NCI-H524 (cell line): ENCODE measurements around the gene LRP1B.
A peak's percentile ranks its signal among the peaks of the same experiment; 100 is the strongest.

Experiments
- DNase-seq, 2 experiments: peaks; one replicate each; lab custom pipeline; 2025; lab: John Stamatoyannopoulos, UW

The LRP1B gene

DNA sequence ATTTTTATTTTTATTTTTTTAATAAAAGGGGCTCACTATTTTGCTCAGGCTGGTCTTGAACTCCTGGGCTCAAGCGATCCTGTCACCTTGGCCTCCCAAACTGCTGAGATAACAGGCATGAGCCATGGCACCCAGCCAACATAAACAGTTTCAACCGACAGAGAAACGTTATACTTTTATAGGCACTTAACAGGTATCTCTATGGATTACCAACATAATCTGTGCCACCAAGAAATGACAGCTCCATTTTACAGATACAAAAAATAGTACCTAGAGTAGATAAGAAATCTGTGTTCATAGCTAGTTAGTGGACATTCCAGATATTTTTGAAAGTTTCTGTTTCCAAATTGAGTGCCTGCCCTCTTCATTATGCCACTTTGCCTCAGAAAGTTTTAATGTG, 1316.7 kb downstream of the LRP1B start:
- DNase-seq: peak in 1 of 2 experiments; percentile 34

DNA sequence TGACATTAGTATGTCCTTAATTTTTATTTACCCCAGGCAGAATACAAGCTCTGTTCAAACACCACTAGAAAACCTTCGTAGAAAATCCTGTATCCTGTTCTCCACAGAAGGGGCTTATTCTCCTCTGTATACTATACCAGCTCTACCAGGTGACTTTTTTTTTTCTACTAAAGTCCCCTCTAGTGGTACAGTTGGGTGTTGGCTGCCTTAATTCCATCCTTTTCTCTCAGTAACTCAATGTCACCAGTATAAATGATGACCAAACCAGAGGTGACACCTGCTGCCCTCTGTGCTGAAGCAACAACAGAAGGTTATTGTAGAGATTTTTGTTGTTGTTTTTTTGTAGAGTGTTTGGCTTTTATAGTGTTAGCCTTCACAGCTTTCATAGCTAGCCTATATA, 1322.0 kb downstream of the LRP1B start:
- DNase-seq: peak; percentile 48 to 72

DNA sequence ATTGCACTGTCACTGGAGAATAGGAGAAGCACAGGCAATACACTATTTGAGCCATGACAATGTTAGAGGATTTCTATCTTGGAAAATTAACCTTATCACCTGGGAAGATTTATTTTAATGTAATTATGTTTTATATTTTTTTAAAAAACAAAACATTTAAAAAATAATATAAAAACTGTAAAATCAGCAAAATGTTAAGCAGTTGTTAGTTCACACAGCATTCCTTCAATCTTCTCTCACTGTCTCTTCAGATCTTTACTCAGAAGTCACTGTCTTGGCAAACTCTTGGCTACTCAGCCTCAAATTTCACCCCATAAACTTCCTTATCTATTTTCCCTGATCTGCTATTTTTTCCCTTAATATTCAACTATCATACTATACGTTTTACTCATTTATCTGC, 1322.6 kb downstream of the LRP1B start:
- DNase-seq: no peak

- peak in 1 of 2 experiments; percentile 24 for DNase-seq
These were observed 1326.0 kb downstream of the LRP1B start for GRCh38 chr2:140804700-140805260.

DNA sequence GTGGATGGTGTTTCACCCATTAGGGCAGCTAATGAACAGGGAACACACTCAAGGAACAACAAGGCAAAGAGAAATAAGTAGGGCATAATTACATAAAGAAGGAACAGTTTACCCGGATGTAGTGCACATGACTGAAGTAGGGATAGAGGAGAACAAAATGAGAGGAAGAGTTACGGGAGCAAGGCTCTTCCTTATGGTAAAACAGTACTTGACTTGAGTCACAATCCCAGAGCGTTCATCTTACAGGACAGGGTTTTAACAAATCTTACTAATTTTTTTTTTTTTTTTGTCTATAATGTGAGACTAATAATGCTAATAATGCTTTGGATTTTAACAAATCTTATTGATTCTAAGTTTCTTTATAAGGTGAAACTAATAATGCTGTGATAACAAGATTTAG, 1329.5 kb downstream of the LRP1B start:
- DNase-seq: no peak

DNA sequence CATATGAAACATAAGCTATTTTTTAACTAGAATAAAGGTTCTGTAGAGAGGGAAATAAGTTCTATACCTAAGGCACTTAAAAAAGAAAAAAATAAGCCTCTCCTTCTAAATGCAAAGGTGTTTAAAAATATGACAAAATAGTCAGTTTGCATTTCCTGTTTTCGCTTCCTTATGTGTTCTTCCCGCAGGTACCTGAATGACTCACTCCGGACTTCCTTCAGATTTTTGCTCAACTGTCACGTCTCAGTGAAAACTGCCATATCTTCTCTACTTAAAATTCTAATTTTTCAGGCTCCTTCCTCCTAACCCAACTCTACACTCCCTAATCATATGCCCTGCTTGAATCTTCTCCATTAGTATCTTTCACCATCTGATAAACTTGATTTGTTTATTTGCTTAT, 1333.1 kb downstream of the LRP1B start:
- DNase-seq: no peak

- DNase-seq: no peak
These were observed 1339.0 kb downstream of the LRP1B start for GRCh38 chr2:140791802-140792201.

DNA sequence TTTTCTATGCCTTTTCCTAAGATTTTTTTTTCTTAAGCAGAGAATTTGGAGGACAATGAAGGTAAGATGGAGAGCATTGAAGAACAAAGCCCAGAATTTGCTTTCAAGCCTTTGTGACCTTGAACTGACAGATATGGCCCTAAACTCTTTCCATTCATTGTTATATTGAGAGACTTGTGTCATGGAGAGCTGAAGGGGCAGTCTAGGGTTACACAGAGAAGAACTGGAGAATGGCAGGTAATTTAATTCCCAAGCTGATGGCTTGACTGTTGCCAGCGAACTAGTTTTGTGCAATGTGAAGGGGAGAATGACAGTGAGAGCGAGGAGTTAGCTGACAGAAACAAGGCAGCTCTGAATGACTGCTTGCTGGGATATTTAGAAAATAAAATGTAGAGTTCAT, 1344.2 kb downstream of the LRP1B start:
- no peak for DNase-seq

DNA sequence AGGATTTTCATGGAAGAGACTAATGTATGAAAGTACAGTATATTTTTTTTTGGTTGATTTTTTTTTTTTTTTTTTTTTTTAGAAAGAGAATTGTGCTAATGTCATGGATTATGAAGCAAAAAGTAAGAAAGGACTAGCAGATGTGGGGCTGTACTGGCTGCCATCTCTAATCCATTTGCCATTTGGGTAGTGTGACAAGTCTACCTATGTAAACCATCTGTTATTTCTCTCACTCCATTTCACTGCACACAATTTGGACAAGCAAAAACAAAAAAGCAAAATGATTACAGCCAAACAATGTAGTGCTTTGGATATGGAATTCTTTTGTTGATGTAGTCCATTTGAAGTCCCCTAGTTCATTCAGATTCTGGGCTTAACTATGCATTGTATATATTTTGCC, 1355.4 kb downstream of the LRP1B start:
- peak; percentile 34 to 85 for DNase-seq

DNA sequence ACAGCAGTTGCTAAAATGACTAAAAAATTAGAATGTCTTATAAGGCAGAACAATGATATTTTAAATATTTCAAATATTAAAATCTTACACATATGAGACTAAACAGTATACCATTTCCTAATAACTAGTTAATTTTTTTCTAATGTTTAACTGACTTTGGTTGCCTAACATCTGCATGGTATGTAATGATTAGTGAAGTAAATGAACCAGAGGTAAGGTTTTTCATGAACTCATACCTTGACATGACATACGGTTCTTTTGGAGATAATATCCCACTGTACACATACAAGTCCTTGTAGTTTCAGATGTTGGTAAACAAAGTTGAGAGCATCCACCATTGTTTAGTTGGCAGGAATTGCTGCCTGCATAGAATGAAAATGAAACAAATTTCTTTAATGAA, 1360.2 kb downstream of the LRP1B start:
- DNase-seq: no peak

GRCh38 chr2:140761807-140762206, 1369.0 kb downstream of the LRP1B start:
- DNase-seq: no peak

DNA sequence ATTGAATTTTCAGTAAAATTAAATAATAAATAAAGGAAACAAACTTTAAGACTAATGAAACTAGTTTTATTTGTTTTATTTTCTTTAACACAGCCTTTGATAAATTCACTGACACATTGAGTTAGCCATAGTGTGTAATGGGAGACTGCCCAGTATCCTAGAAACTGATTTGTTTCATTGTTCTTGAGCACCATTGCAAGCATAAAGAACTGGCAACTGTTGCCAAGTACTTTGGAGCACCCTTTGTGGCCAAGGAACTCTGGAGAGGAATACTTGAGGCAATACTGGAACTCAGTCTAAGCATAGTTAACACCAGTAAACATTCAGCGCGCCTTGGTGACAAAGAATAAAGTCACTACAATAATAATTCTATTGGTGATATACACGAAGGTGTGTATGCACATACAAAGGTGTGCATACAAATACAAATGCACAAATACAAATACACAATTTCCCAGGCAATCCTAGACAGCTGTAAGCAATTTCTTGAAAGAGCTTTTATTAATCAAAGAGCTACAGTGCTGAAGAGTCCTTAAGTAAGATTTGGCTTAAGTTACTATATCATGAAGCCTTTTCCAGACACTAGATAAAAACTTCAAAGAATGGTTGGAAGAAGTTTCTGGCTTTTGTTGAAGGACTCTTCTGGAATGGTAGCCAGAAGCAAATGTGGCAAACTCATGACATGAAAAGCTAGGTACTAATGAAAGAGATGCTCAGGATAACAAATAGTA, 1371.2 kb downstream of the LRP1B start:
- DNase-seq: peak in 1 of 2 experiments; percentile 27

GRCh38 chr2:140747665-140748064, 1383.2 kb downstream of the LRP1B start:
- DNase-seq: no peak

DNA sequence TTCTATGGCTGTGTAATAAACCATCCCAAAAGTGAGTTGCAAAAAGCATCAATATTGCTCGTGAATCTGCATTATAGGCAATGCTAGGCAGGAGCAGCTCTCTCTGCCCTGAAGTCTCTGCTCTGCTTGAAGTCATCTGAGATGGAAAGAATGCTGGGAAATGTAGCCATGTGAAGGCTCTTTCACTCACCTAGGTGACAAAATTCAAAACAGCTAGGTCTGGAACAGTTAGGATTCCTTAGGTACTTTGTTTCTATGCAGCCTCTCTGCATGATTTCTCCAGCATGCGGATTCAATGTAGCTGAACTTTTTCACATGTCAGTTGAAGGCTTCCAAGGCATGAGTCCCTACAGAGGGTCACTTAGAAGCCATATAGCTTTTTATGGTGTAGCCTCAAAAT, 1383.7 kb downstream of the LRP1B start:
- no peak for DNase-seq

DNA sequence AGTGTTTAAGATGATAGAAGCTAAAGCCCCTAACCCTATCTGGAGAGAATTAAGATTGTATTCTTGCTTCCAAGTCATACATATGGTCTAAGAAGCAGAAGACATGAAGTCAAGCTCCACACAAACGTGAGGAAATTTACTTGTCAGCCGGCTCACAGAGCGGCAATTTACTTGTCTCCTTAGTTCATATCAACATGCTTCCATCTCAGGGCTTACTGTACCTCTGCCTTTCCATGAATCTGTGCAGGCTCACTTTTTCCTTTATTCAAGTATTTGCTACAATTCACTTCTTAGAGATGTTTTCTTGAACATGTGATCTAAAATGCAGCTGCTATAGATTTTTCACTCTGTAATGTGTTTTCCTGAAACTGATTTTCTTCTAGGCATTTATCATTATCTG, 1386.4 kb downstream of the LRP1B start:
- no peak for DNase-seq

DNA sequence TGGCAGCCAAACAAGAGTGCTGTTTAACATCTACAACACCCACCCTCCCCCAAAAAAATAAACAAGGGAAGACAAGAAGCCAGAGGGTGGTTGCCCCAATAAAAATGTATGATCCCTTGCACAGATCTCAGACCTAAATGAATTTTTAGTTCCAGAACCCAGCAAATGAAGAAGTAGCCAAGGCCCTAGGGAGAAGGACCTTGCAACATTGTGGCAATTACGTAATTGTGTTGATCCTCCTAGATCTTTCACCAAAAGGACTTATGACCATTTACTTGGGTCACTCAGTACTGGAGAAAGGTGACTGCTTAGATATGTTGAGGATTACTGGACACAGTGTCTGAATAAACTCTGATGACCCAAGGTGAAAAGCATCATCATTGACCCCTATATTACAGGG, 1393.8 kb downstream of the LRP1B start:
- no peak for DNase-seq

- peak; percentile 34 to 77 for DNase-seq
These were observed 1395.8 kb downstream of the LRP1B start for GRCh38 chr2:140734992-140735391.

GRCh38 chr2:140718999-140719398, 1411.8 kb downstream of the LRP1B start:
- peak in 1 of 2 experiments; percentile 55 for DNase-seq

DNA sequence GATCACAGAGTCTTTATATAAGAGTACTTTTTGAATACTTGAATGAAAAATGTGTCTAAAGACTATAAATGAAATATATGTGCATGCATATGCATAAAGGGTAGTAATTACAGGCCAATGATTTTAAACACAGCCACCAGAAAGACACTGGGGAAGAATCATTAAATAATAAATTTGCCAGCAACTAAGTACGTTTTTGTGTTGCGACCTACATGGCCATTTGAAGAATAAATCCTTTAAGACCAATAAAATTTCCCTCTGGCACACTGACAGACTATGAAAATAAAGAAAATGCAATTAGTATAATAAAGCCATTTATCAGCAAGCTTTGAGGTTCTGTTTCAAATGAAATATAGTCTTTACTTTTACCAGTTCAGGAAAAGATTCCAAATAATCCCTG, 1413.3 kb downstream of the LRP1B start:
- DNase-seq: no peak

DNA sequence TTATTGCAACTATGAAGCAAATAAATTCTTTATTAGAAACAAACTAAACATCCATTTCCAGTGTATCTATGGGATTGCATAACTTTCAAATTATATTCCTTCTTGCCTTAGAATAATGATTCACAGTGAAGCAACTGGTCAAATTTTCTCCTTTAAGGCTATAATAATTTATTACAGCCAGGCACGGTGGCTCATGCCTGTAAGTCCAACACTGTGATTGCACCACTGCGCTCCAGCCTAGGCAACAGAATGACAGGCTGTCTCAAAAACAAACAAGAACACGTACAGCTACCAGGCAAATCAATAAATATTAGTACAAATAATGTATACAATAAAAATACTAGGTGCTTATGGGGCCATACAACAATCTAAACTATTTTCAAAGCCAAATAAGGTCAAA, 1416.2 kb downstream of the LRP1B start:
- DNase-seq: no peak

DNA sequence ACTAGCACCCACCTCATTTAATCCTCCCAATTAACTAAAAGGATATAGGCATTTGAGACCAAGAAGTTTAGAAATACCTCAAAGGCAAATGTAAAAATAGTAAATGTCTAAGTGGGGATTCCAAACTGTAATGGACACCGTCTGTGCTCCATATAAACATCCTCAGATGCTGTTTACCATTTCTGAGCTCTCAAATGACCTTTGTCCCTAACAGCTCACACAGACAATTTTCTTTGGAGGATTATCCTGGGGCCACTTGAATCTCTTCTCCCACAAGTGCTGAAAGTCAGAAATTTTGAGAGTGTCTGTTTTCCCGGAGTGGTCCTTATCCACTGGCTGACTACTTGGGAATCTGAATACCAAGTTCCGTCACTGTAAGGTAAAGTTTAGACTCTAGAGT, 1418.9 kb downstream of the LRP1B start:
- peak; percentile 49 to 75 for DNase-seq

GRCh38 chr2:140701726-140702125, 1429.1 kb downstream of the LRP1B start:
- peak; percentile 80 to 88 for DNase-seq

DNA sequence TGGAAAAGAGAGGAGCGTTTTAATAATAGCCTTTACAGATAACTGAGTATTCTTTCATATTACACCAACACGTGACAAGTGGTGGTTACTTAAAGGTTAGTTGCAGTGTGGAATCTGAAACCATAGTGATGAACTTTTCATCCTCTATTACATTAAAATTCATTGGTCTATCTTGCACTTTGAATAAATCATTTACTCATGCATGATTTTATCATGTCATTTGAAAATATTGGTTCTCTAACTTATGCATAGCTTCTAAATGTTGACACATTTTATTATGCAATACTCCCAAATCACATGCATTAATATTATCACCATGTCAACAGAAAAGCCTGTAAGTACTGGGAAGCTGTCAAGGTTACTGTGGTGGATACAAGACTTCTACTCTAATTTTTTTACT, 1432.2 kb downstream of the LRP1B start:
- DNase-seq: no peak

DNA sequence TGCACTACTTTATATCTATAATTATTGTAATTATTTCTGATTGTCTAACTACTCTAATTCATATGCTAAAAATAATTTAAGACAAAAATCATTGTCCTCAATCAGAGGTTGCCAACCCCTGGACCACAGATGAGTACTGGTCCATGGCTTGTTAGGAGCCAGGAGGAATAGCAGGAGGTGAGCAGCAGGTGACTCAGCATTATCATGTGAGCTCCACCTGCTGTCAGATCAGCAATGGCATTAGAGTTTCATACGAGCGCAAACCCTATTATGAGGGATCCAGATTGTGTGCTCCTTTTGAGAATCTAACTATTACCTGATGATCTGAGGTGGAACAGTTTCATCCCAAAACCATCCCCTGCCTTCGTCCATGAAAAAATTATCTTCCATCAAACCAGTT, 1434.4 kb downstream of the LRP1B start:
- peak in 1 of 2 experiments; percentile 53 for DNase-seq
